ENCODE data around the gene SDHB.

SDHB gene

GRCh38 chr1:17052641-17053040 is 1.2 kb downstream of the SDHB start:
- H3K4me1 ChIP-seq (ENCODE audit: low read length), result peaks cover 10% of the 10 kb centered on the region
- peak overlapping the region; percentile 93 for H3K4me2 ChIP-seq (ENCODE audit: low read length)
- no peak overlapping the region for H2AFZ ChIP-seq (ENCODE audit: low read depth, low read length)
- H3K9ac ChIP-seq (ENCODE audit: low read length), result peak overlapping the region; percentile 70; the same call in 1 of the 2 replicates
- H4K20me1 ChIP-seq (ENCODE audit: insufficient read depth, low read length), result no peaks in the 10 kb centered on the region
- H3K9me3 ChIP-seq (ENCODE audit: insufficient read depth, low read length), result no peaks in the 10 kb centered on the region
- no peaks in the 10 kb centered on the region for H3K36me3 ChIP-seq (replicated peaks; ENCODE audit: low read depth, low read length)
- no peak for TF ChIP-seq CTCF (IDR thresholded peaks at IDR 0.05; ENCODE audit: low read depth, low read length)
- TF ChIP-seq EZH2phosphoT487 (IDR thresholded peaks at IDR 0.05; ENCODE audit: low read depth), result no peak
- no peaks in the 10 kb centered on the region for H3K27me3 ChIP-seq (ENCODE audit: low read depth, low read length)
- no peak overlapping the region for H3K27ac ChIP-seq (ENCODE audit: low read length)
- peak overlapping the region; percentile 99 for H3K4me3 ChIP-seq (ENCODE audit: low read length)
- peaks cover 30% of the 10 kb centered on the region for H3K79me2 ChIP-seq (ENCODE audit: low read length)

- Histone ChIP-seq H3K9ac (ENCODE audit: low read length) (no peak overlapping the region), H2AFZ (ENCODE audit: low read depth, low read length) (no peak overlapping the region), H4K20me1 (ENCODE audit: insufficient read depth, low read length) (no peaks in the 10 kb centered on the region), H3K36me3 (replicated peaks; ENCODE audit: low read depth, low read length) (no peaks in the 10 kb centered on the region), H3K4me3 (ENCODE audit: low read length) (no peak overlapping the region), H3K4me2 (ENCODE audit: low read length) (0 out of 2 replicates have a peak overlapping the region, but pooled peaks have one; percentile 93), H3K27ac (ENCODE audit: low read length) (no peak overlapping the region), H3K79me2 (ENCODE audit: low read length) (peaks cover 30% of the 10 kb centered on the region), H3K9me3 (ENCODE audit: insufficient read depth, low read length) (no peaks in the 10 kb centered on the region), H3K4me1 (ENCODE audit: low read length) (peaks cover 10% of the 10 kb centered on the region), H3K27me3 (ENCODE audit: low read depth, low read length) (no peaks in the 10 kb centered on the region)
- no peak for TF ChIP-seq EZH2phosphoT487 (IDR thresholded peaks at IDR 0.05; ENCODE audit: low read depth)
- TF ChIP-seq CTCF (IDR thresholded peaks at IDR 0.05; ENCODE audit: low read depth, low read length), result no peak
These were observed 1.8 kb downstream of the SDHB start for GRCh38 chr1:17052038-17052437.

- H3K27ac ChIP-seq (ENCODE audit: low read length), result no peak overlapping the region
- H2AFZ ChIP-seq (ENCODE audit: low read depth, low read length), result no peak overlapping the region
- H3K4me2 ChIP-seq (ENCODE audit: low read length), result no peak overlapping the region
- H3K9me3 ChIP-seq (ENCODE audit: insufficient read depth, low read length), result no peaks in the 10 kb centered on the region
- H3K4me1 ChIP-seq (ENCODE audit: low read length), result peaks cover 11% of the 10 kb centered on the region
- no peaks in the 10 kb centered on the region for H3K27me3 ChIP-seq (ENCODE audit: low read depth, low read length)
- H3K9ac ChIP-seq (ENCODE audit: low read length), result no peak overlapping the region
- H4K20me1 ChIP-seq (ENCODE audit: insufficient read depth, low read length), result no peaks in the 10 kb centered on the region
- H3K79me2 ChIP-seq (ENCODE audit: low read length), result peaks cover 25% of the 10 kb centered on the region
- peaks cover 9% of the 10 kb centered on the region for H3K36me3 ChIP-seq (replicated peaks; ENCODE audit: low read depth, low read length)
- no peak for TF ChIP-seq EZH2phosphoT487 (IDR thresholded peaks at IDR 0.05; ENCODE audit: low read depth)
- TF ChIP-seq CTCF (IDR thresholded peaks at IDR 0.05; ENCODE audit: low read depth, low read length), result no peak
- no peak overlapping the region for H3K4me3 ChIP-seq (ENCODE audit: low read length)
These were observed 5.9 kb downstream of the SDHB start for GRCh38 chr1:17047924-17048323.

- Histone ChIP-seq H3K4me1 (ENCODE audit: low read length) (peaks cover 3% of the 10 kb centered on the region), H3K27ac (ENCODE audit: low read length) (no peak overlapping the region), H4K20me1 (ENCODE audit: insufficient read depth, low read length) (no peaks in the 10 kb centered on the region), H3K4me3 (ENCODE audit: low read length) (no peak overlapping the region), H3K9me3 (ENCODE audit: insufficient read depth, low read length) (no peaks in the 10 kb centered on the region), H3K9ac (ENCODE audit: low read length) (no peak overlapping the region), H2AFZ (ENCODE audit: low read depth, low read length) (no peak overlapping the region), H3K79me2 (ENCODE audit: low read length) (peaks cover 13% of the 10 kb centered on the region), H3K27me3 (ENCODE audit: low read depth, low read length) (no peaks in the 10 kb centered on the region), H3K4me2 (ENCODE audit: low read length) (no peak overlapping the region), H3K36me3 (replicated peaks; ENCODE audit: low read depth, low read length) (peaks cover 9% of the 10 kb centered on the region)
- no peak for TF ChIP-seq CTCF (IDR thresholded peaks at IDR 0.05; ENCODE audit: low read depth, low read length)
- TF ChIP-seq EZH2phosphoT487 (IDR thresholded peaks at IDR 0.05; ENCODE audit: low read depth), result no peak
These were observed 7.5 kb downstream of the SDHB start for GRCh38 chr1:17046334-17046657.

All from OCI-LY3 (cell line).